GM21717 (cell line): Measurements from ENCODE around the gene ACOX3.
"Not testable (repeated sequence)": the region's sequence is repeated elsewhere in the genome, so short reads cannot be mapped to it uniquely, and the experiment has no call there.

Experiments
- ATAC-seq: cut with Tn5 transposase; IDR thresholded peaks from one replicate; pipeline ENCODE4 v1.9.1; 2021; ENCODE audit warnings: mild to moderate bottlenecking, moderate library complexity; ENCODE audit not compliant: unreplicated experiment

Gene ACOX3

DNA sequence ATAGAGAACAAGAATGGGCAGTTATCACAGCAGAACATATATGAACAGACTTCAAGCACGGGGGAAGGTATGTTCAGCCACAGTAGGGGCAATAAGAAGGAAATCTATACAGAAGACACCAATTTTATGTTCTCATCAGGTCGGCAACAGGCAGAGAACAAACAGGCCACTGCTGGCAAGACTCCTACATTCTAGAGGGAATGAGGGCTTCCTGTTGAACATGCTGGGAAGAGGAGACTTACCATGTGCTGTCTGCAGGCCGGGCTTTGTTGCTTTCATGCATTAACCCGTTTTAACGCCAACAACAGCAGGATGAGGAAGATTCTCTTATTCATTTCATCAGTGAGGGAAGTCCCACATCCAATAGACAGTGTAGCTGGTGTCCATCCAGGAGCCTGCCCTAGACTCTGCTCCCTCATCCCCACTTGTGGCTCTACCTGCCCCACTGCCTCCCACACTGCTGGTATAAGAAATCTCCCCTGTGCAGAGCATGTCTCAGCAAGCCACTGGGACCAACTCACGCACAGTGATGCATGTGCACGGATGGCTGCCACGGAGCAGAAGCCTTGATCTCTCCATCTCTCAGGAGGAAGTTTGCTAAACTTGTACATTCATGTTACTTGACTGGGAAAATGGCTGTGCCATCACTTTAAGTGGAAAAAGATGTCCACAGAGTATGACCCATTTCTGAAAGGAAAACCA, 84.5 kb downstream of the ACOX3 start:
- ATAC-seq: no peak

DNA sequence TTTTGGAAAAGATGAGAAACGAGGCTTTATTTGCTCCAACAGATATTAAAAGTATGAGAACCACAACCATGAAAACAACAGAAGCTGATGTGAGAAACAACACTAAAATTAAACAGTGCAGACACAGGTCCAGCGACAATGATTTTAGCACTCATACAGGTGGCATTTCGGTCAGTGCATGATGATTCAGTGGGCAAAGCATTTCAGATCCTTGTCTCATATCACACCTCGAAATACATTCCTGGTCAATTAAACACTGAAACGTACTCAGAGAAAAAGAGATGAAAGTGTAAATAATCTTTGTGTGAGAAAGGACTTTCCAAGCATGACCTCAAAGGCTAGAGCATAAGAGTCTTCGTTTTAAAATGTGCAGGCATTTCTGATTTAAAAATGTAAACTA, 85.2 kb downstream of the ACOX3 start:
- no peak for ATAC-seq

DNA sequence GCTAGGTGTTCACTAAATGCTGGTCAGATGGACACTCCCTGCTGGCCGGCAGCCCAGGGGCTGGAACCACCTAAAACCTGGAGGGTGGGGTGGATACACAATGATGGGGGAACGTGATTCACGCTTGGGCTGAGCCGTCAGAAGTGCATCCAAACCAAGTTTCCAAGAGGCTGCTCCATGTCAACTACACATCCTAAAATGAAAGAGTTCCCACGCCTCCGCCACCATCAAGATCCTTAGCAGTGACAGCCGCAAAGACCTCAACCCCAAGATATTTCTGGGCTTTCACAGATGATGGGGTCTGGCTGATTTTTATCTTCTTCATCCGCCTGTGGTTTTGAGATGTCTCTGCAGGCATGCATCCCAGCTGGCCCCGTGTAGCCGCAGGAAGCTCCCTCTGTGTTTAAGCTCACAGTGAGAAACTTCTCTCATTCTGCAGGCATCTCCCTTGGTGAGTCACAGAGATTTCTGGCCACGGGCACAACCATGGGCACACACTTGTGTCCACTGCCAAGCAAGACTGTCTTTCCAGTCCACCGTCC, 86.5 kb downstream of the ACOX3 start:
- ATAC-seq: no peak

DNA sequence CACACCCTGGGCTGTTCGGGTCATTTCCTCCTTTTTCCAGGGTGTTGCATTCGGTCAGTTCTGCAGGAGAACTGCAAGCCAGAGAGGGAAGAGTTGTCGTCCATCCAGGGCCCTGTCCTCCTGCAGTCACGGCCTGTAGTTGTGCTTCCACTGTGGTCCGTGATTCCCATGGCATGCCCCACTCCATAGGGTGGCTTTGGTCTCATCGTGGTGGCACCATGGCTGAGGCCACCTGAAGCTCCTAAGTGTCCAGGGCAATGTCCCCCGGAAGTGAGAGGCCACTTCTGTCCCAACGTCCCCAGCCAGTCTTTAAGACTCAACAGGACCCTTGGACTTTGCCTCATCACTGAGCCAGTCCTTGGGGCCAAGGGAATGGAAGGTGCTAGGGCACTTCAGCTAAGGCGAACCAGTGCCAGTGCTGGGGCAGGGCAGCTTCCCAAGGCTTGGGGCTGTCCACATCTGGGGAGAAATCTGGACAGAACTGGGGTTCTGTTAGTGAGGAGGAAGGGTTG, 87.3 kb downstream of the ACOX3 start:
- ATAC-seq: no peak

DNA sequence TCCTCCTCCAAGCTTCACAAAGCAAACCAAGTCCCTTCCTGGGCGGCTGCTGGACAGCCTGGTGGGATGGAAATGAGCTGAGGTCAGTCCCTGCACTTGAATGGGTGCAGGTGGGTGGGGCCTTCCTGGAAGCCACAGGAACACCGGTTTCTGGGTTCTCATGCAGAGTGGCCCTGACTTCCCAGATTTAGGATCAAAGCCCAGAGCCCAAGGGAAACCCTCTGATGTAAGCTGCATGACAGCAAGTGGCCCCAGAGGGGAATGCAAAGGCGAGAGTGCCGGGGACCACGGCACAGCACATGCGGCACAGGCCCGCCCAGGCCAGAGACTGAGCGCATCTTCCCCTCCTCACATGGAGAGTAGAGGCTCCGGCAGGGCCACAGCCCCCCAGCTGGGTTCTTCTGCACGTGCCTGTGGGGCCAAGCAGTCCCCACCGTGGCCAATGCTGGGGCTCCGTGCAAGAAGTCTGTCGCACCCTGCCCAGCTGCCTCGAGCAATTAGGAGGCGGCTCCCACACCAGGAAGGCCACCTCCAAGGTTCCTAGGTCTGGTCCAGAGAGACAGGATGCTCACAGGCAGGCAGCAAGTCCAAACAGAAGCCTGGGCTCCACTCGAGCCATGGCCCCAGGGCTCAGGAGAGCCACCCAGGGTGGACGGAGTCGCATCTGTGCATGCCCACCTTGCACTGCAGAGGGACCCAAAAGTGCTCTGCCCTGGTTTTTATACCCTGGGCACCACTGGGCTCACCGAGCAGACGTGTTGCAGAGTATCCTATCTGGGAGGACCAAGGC, 88.0 kb downstream of the ACOX3 start:
- no peak for ATAC-seq

DNA sequence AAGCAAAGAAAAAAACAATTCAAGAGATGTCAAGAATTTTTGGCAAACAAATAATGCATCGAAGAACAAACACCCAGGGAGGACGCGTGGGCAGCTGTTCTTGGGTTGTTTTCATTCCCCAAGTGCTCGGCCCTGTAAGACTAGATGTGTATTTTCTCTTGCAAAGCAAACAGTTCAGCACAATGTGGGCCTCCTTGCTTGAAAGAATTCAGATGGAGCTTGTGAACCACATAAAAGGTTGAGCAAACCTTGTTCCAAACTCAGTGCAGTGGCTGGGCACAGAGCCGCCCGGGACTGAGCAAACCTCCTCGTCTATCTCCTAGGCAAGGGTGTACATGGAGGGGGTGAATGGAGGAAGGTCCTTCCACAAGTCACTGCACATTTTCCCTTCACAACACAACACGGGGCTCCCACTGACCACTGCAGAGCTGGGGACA, 88.6 kb downstream of the ACOX3 start:
- ATAC-seq: no peak

- no peak for ATAC-seq
These were observed 89.6 kb downstream of the ACOX3 start for GRCh38 chr4:8350841-8351461.

DNA sequence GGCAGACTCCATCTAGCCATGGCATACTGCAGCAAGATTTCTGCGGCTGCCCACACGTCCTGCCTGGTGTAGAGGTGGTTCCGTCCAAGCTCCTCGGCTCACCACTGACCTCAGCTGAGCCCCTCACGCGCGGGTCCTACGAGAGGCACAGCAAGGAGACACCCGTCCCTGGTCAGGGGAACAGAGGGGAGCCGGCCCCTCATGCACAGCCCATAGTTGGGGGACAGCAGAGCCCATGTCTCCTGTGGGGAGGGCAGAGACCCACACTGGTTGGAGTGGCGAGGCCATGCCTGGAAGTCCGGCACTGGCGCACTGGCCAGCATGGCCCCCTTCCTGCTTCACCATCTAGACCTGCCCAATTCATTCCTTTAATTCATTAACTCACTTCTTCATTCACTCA, 90.2 kb downstream of the ACOX3 start:
- ATAC-seq: no peak

DNA sequence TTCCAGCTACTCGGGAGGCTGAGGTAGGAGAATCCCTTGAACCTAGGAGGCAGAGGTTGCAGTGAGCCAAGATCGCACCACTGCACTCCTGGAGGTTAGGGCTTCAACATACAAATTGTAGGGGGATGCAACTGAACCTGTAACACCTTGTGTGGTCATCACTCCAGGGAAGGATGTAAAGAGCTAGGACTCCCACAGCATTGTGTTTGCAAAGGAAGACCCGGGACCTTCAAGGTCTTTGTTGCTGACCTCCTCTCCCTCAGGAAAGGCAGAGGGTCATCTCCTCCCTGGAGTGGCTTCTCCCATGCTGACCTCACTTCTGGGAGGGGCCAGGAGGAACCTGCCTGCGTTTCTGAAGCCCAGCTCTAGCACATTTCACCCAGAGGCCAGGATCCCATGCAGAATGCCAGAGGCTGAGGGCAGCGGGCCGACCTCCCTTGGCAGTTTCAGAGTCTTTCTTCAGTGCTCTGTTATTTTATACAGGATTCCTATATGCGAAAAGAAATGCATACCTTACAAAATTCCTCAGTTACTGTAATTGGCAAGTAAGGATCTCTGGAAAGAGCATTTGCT, 90.8 kb downstream of the ACOX3 start:
- ATAC-seq: no peak

DNA sequence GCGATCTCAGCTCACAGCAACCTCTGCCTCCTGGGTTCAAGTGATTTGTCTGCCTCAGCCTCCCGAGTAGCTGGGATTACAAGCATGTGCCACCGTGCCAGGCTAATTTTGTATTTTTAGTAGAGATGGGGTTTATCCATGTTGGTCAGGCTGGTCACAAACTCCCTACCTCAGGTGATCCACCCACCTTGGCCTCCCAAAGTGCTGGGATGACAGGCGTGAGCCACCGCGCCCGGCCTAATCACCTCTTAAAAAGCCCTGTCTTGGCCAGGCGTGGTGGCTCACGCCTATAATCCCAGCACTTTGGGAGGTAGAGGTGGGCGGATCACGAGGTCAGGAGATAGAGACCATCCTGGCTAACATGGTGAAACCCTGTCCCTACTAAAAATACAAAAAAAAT, 91.3 kb downstream of the ACOX3 start:
- ATAC-seq: not testable (repeated sequence)

- no peak for ATAC-seq
These were observed 92.5 kb downstream of the ACOX3 start for GRCh38 chr4:8348071-8348470.

- ATAC-seq: no peak
These were observed 92.9 kb downstream of the ACOX3 start for GRCh38 chr4:8347660-8348059.

GRCh38 chr4:8346838-8347605, 93.5 kb downstream of the ACOX3 start:
- ATAC-seq: no peak

DNA sequence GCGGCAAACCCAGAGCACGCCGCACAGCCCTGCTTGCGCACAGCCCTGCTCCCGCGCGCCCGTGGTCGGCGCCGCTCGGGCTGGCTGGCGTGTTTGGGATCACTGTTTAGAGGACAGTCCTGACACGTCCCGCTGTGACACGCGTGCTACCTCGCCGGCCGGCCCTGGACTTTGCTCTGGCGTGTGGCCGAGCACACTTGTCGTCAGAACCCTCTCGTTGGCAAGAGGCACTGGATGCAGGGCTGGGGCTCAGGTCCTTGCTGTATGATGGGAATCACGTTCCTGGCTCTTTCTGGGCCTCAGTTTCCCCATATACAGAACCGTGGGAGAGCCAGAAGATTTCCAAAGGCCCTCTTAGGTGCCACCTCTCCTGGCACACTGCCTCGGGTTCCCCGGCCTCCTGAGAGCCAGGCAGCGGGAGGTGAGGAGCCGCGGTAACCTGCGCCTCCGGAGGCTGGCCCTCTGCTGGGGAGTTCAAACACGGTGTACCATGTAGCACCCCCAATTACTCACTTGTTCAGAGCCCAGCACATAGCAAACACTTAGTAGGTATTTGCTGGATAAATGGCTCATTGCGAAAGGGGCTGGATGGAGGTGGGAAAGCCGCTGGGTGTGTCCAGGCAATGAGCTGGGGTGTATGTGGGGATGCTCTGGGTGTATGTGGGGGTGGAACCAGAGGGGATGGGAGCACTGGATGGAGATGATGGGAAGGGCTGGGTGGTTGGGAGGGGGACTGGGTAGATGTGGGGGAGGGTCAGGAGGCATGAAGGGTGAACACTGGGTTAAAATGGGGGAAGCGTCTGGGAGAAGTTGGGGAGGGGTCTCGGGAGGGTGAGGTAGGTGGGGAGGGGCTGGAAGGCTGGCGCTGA, 94.3 kb downstream of the ACOX3 start:
- ATAC-seq: no peak

- ATAC-seq: no peak
These were observed 95.2 kb downstream of the ACOX3 start for GRCh38 chr4:8345053-8345945.

- no peak for ATAC-seq
These were observed 96.1 kb downstream of the ACOX3 start for GRCh38 chr4:8344377-8344776.

- ATAC-seq: no peak
These were observed 96.6 kb downstream of the ACOX3 start for GRCh38 chr4:8343967-8344331.

DNA sequence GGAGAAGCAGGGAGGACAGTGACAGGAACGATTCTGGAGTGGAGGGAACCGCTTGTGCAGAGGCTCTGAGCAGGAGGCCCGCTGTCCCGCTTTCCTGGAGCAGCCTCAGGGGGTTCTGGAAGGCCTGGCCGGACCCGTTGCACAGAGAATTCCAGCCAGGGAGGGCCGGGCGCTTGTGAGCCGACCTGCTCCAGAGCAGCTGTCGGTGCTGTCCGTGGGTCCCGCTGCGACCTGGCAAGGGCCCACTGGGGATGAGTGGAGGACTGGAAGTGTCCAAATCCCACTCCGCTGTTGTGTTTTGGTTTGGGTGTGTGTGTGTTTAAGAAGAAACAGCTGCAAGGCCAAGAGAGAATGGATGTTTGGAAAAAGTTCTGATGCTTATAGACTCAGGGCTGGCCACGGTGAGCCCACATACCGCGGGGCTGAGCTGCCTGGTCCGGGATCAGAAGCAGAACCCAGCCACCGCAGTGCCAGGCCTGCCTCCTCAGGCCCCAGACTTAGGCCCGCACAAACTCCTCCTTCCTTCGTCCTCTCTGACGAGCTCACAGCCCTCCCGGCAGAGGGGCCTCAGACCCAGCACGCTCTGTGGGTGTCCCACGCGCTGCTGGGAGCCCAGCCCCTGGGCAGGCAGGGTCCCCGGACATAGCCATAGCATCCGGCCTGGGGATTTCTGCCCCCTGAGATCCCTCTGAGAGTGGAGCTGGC, 97.1 kb downstream of the ACOX3 start:
- ATAC-seq: no peak
